HG03378 (cell line): ENCODE measurements around the gene GPALPP1.
A peak's percentile ranks its signal among the peaks of the same experiment; 100 is the strongest.
"Not testable (repeated sequence)": the region's sequence is repeated elsewhere in the genome, so short reads cannot be mapped to it uniquely, and the experiment has no call there.

ENCODE experiments used
- ATAC-seq: cut with Tn5 transposase; IDR thresholded peaks from one replicate; pipeline ENCODE4 v1.9.1; 2021; ENCODE audit warnings: mild to moderate bottlenecking, moderate library complexity; ENCODE audit not compliant: unreplicated experiment

Gene GPALPP1

GRCh38 chr13:45004096-45004495 lies 14.8 kb downstream of the GPALPP1 start:
- ATAC-seq, result no peak

- no peak for ATAC-seq
These were observed 17.9 kb downstream of the GPALPP1 start for GRCh38 chr13:45007225-45007624.

- no peak for ATAC-seq
These were observed 18.5 kb downstream of the GPALPP1 start for GRCh38 chr13:45007823-45008222.

GRCh38 chr13:45011198-45011597 lies 21.9 kb downstream of the GPALPP1 start:
- no peak for ATAC-seq

GRCh38 chr13:45015300-45015699 lies 26.0 kb downstream of the GPALPP1 start:
- ATAC-seq, result no peak

- ATAC-seq, result no peak
These were observed 27.6 kb downstream of the GPALPP1 start for GRCh38 chr13:45016792-45017425.

- not testable (repeated sequence) for ATAC-seq
These were observed 30.6 kb downstream of the GPALPP1 start for GRCh38 chr13:45019981-45020380.

- no peak for ATAC-seq
These were observed 31.9 kb downstream of the GPALPP1 start for GRCh38 chr13:45021250-45021649.

- ATAC-seq, result no peak
These were observed 35.5 kb downstream of the GPALPP1 start for GRCh38 chr13:45024847-45025246.

- no peak for ATAC-seq
These were observed 45.0 kb downstream of the GPALPP1 start for GRCh38 chr13:45034342-45034741.

- ATAC-seq, result no peak
These were observed 46.9 kb downstream of the GPALPP1 start for GRCh38 chr13:45036206-45036605.

GRCh38 chr13:45040173-45040572 lies 50.8 kb downstream of the GPALPP1 start:
- ATAC-seq, result no peak

GRCh38 chr13:45040622-45041021 lies 51.3 kb downstream of the GPALPP1 start:
- ATAC-seq, result no peak

- ATAC-seq, result no peak
These were observed 53.2 kb downstream of the GPALPP1 start for GRCh38 chr13:45042539-45042938.

GRCh38 chr13:45046445-45046844 lies 57.1 kb downstream of the GPALPP1 start:
- no peak for ATAC-seq

- peak; percentile 52 for ATAC-seq
These were observed 58.3 kb downstream of the GPALPP1 start for GRCh38 chr13:45047394-45048310.

- peak; percentile 49 for ATAC-seq
These were observed 59.6 kb downstream of the GPALPP1 start for GRCh38 chr13:45048890-45049407.

- no peak for ATAC-seq
These were observed 60.1 kb downstream of the GPALPP1 start for GRCh38 chr13:45049478-45049877.

GRCh38 chr13:45051315-45051714 lies 62.0 kb downstream of the GPALPP1 start:
- no peak for ATAC-seq

- peak; percentile 89 for ATAC-seq
These were observed 66.0 kb downstream of the GPALPP1 start for GRCh38 chr13:45055198-45055901.

GRCh38 chr13:45055902-45056648 lies 66.7 kb downstream of the GPALPP1 start:
- no peak for ATAC-seq
